ENCODE results near the gene RALGDS.
"Not testable (repeated sequence)": the region's sequence is repeated elsewhere in the genome, so short reads cannot be mapped to it uniquely, and the experiment has no call there.

Gene RALGDS

DNA sequence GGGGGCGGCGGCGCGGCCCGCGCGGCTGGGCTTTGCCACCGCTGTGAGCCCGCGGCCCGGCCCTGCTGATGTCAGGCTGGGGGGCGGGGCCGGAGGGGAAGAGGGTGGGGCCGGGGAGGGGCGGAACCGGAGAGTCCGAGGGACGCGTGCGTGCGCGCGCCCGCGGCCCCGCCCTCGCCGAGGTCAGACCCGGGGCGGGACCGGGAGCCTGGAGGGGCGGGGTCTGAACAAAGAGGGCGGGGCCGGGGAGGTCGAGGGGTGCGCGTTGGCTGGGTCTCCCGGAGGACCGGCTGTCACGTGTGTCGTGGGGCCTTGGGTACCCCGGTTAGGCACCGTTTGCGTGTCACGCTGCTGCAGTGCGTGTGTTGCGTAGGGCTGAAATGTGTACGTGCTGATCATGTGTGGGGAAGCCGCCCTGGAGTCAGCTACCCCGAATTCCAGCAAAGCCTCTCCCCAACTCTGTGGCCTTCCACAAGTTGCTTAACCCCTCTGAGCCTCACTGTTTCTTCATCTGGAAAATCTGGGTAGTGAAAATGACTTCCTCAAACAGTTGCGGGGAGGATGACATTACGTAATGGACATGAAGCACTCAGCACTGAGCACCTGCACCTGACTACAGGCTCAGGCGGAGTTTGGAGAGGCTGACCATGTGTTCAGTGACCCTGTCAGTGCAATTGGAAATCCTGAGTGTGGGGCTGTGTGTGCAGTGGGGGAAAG, at the start of gene RALGDS:
RALGDS (minus strand) TSS at position 43 of the 717 bp plus-strand sequence. CDS start 86 bp downstream, outside the sequence.
- no peak for DNase-seq (ENCODE audit: extremely low read depth, low read depth)
- peak within 1 kb of the TSS; percentile 72 for H3K4me3 ChIP-seq (replicated peaks; ENCODE audit: low read depth, low read length)
- TF ChIP-seq CTCF (IDR thresholded peaks at IDR 0.05; ENCODE audit: low read depth, low read length, missing control alignments): no peak

DNA sequence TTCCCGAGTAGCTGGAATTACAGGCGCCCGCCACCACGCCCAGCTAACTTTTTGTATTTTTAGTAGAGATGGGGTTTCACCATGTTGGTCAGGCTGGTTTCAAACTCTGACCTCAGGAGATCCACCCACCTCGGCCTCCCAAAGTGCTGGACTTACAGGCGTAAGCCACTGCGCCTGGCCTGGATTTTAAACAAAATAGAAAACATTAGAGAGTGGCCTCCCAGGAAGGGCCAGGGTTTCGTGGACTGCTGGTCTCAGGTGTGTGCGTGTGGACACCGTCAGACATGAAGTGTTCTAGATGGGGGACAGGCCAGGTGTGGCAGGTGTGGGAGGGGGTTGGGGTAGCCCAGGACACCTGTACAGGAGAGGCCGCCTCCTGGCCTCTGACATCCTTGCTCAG, 49.7 kb upstream of the RALGDS start:
- DNase-seq (ENCODE audit: extremely low read depth, low read depth): no peak
- no peak overlapping the region for H3K4me3 ChIP-seq (replicated peaks; ENCODE audit: low read depth, low read length)
- TF ChIP-seq CTCF (IDR thresholded peaks at IDR 0.05; ENCODE audit: low read depth, low read length, missing control alignments): no peak

GRCh38 chr9:133169687-133170086, 48.6 kb upstream of the RALGDS start:
- not testable (repeated sequence) for DNase-seq (ENCODE audit: extremely low read depth, low read depth); H3K4me3 ChIP-seq (replicated peaks; ENCODE audit: low read depth, low read length)

DNA sequence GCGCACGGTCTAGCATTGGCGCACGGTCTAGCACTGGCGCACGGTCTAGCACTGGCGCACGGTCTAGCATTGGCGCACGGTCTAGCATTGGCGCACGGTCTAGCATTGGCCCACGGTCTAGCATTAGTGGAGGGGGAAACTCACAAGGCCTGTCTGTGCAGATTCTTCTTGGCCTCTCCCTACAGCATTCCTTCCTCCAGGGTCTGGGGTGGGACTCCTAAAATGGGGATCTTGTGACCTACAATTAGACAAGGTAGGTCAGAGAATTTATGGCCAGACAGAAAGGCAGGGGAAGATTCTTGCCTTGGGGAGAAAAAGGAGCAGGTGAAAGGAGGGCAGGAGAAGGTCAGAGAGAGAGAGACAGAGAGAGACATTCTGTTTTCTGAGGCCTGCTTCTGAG, 48.1 kb upstream of the RALGDS start:
- no peak for DNase-seq (ENCODE audit: extremely low read depth, low read depth)
- H3K4me3 ChIP-seq (replicated peaks; ENCODE audit: low read depth, low read length): no peak overlapping the region
- no peak for TF ChIP-seq CTCF (IDR thresholded peaks at IDR 0.05; ENCODE audit: low read depth, low read length, missing control alignments)

GRCh38 chr9:133168432-133168831, 47.4 kb upstream of the RALGDS start:
- no peak for TF ChIP-seq CTCF (IDR thresholded peaks at IDR 0.05; ENCODE audit: low read depth, low read length, missing control alignments)
- H3K4me3 ChIP-seq (replicated peaks; ENCODE audit: low read depth, low read length): no peak overlapping the region
- DNase-seq (ENCODE audit: extremely low read depth, low read depth): no peak

GRCh38 chr9:133167769-133168168, 46.7 kb upstream of the RALGDS start:
- no peak for DNase-seq (ENCODE audit: extremely low read depth, low read depth)
- no peak for TF ChIP-seq CTCF (IDR thresholded peaks at IDR 0.05; ENCODE audit: low read depth, low read length, missing control alignments)
- no peak overlapping the region for H3K4me3 ChIP-seq (replicated peaks; ENCODE audit: low read depth, low read length)

- no peak overlapping the region for H3K4me3 ChIP-seq (replicated peaks; ENCODE audit: low read depth, low read length)
- TF ChIP-seq CTCF (IDR thresholded peaks at IDR 0.05; ENCODE audit: low read depth, low read length, missing control alignments): no peak
- no peak for DNase-seq (ENCODE audit: extremely low read depth, low read depth)
Measured at GRCh38 chr9:133167096-133167730, 46.2 kb upstream of the RALGDS start.
